GM23338 (cell line): Measurements from ENCODE around the gene RASL10B. TPM values are rescaled to one million over a fixed set of nuclear protein-coding genes. Genes with fewer than 3 reads are reported as not detected.

Experiments used
- ATAC-seq: fragments of 200-7000 bp; cut with Tn5 transposase; 3 replicates; pipeline ENCODE4 v1.9.1; 2020
- DNase-seq: peaks from one replicate; pipeline ENCODE4 v3.0.0-alpha.2; 2015; ENCODE audit warnings: low spot score
- H2AFZ ChIP-seq: fragments of 200-600 bp; sonication (generic); 2 replicates; pipeline ENCODE4 v1.8.0; 2016; ENCODE audit warnings: antibody characterized with exemption, mild to moderate bottlenecking, moderate library complexity
- H3F3A ChIP-seq: fragments of 200-600 bp; sonication (generic); replicated peaks from 2 replicates; pipeline ENCODE4 v1.8.0; 2017; ENCODE audit warnings: antibody characterized with exemption, mixed run types, low read depth
- H3K27ac ChIP-seq: fragments of 200-600 bp; sonication (generic); 2 replicates; pipeline ENCODE4 v1.6.1; 2016; ENCODE audit warnings: low read depth
- H3K27me3 ChIP-seq: fragments of 200-600 bp; sonication (generic); 2 replicates; pipeline ENCODE4 v1.8.0; 2016; ENCODE audit warnings: mild to moderate bottlenecking, mixed run types, moderate library complexity; ENCODE audit not compliant: insufficient read depth
- H3K36me3 ChIP-seq: fragments of 200-600 bp; sonication (generic); 2 replicates; pipeline ENCODE4 v1.8.0; 2016; ENCODE audit warnings: mild to moderate bottlenecking; ENCODE audit not compliant: insufficient read depth
- H3K4me1 ChIP-seq: fragments of 200-600 bp; sonication (generic); 2 replicates; pipeline ENCODE4 v1.8.0; 2016; ENCODE audit warnings: mild to moderate bottlenecking, moderate library complexity; ENCODE audit not compliant: insufficient read depth
- H3K4me2 ChIP-seq: fragments of 200-600 bp; sonication (generic); 2 replicates; pipeline ENCODE4 v1.7.1; 2017; ENCODE audit warnings: mixed run types
- H3K4me3 ChIP-seq: fragments of 200-600 bp; sonication (generic); 2 replicates; pipeline ENCODE4 v1.6.1; 2016; ENCODE audit warnings: mixed run types
- H3K79me2 ChIP-seq: fragments of 200-600 bp; sonication (generic); replicated peaks from 2 replicates; pipeline ENCODE4 v1.8.0; 2017; ENCODE audit warnings: mild to moderate bottlenecking; ENCODE audit not compliant: insufficient read depth
- H3K9me2 ChIP-seq: fragments of 200-600 bp; sonication (generic); 2 replicates; pipeline ENCODE4 v1.8.0; 2017; ENCODE audit not compliant: insufficient read depth
- H4K20me1 ChIP-seq: fragments of 200-600 bp; sonication (generic); replicated peaks from 2 replicates; pipeline ENCODE4 v1.8.0; 2017; ENCODE audit warnings: mild to moderate bottlenecking; ENCODE audit not compliant: insufficient read depth
- H3K27ac Mint-ChIP-seq: 2 replicates; pipeline ENCODE4 v1.8.0; 2020; ENCODE audit warnings: inconsistent platforms, mild to moderate bottlenecking, moderate library complexity, mixed read lengths
- H3K27me3 Mint-ChIP-seq: 3 replicates; pipeline ENCODE4 v1.8.0; 2022; ENCODE audit warnings: low read depth, mild to moderate bottlenecking, moderate library complexity, mixed read lengths, inconsistent platforms; ENCODE audit not compliant: insufficient read depth, poor library complexity
- H3K36me3 Mint-ChIP-seq: 3 replicates; pipeline ENCODE4 v1.8.0; 2021; ENCODE audit warnings: low read depth, mild to moderate bottlenecking, inconsistent platforms, moderate library complexity, mixed read lengths
- H3K4me1 Mint-ChIP-seq: 3 replicates; pipeline ENCODE4 v1.8.0; 2020; ENCODE audit warnings: mild to moderate bottlenecking, inconsistent platforms, mixed read lengths
- H3K4me3 Mint-ChIP-seq: 3 replicates; pipeline ENCODE4 v1.8.0; 2021; ENCODE audit warnings: moderate library complexity, mild to moderate bottlenecking, inconsistent platforms, mixed read lengths
- H3K9me3 Mint-ChIP-seq: 3 replicates; pipeline ENCODE4 v1.8.0; 2020; ENCODE audit warnings: moderate library complexity, mild to moderate bottlenecking, inconsistent platforms, mixed read lengths
- ETS1 ChIP-seq: IDR thresholded peaks from 2 replicates; pipeline ENCODE4 v1.6.1; 2016; ENCODE audit warnings: antibody characterized with exemption
- EZH2 ChIP-seq: fragments of 200-600 bp; sonication (generic); IDR thresholded peaks from one replicate; pipeline ENCODE4 v1.8.0; 2017; ENCODE audit warnings: antibody characterized with exemption, mild to moderate bottlenecking, low read depth; ENCODE audit not compliant: unreplicated experiment
- EZH2phosphoT487 ChIP-seq: fragments of 200-600 bp; sonication (generic); IDR thresholded peaks from one replicate; pipeline ENCODE4 v1.8.1; 2018; ENCODE audit warnings: antibody characterized with exemption; ENCODE audit not compliant: unreplicated experiment
- NANOG ChIP-seq: IDR thresholded peaks from 2 replicates; pipeline ENCODE4 v1.6.1; 2016; ENCODE audit warnings: antibody characterized with exemption, borderline replicate concordance
- REST ChIP-seq: IDR thresholded peaks from one replicate; pipeline ENCODE4 v1.6.1; 2018; ENCODE audit warnings: antibody characterized with exemption; ENCODE audit not compliant: unreplicated experiment
- ZNF114 ChIP-seq: fragments of 250-450 bp; sonication (Bioruptor Pico); IDR thresholded peaks from 2 replicates; pipeline ENCODE4 v1.5.0; 2020; ENCODE audit warnings: mild to moderate bottlenecking, moderate library complexity
- ZNF331 ChIP-seq: fragments of 250-450 bp; sonication (Bioruptor Pico); IDR thresholded peaks from 2 replicates; pipeline ENCODE4 v1.5.0; 2020; ENCODE audit warnings: low read depth, mild to moderate bottlenecking, moderate library complexity
- ZNF462 ChIP-seq: fragments of 250-450 bp; sonication (Bioruptor Pico); IDR thresholded peaks from 2 replicates; pipeline ENCODE4 v1.5.0; 2020; ENCODE audit warnings: mild to moderate bottlenecking, moderate library complexity
- polyA plus RNA-seq: library from polyadenylated mRNA; unstranded; fragments of >200 nt; fragmentation: Nextera tagmentation; extraction: Ambion mirVana; gene quantifications from 2 replicates; pipeline ENCODE4 v1.2.1, GENCODE V29; 2016
- total RNA-seq: library from RNA; depleted of rRNA; stranded (reverse); fragments of >200 nt; shearing (Covaris generic); gene quantifications from 2 replicates; pipeline ENCODE4 v1.2.3, GENCODE V29; 2014

RASL10B gene
- total and polyA plus RNA-seq, 2 experiments from 2014 or later: 7.1 to 26.2 TPM

GRCh38 chr17:35760587-35760986, 29.1 kb downstream of the RASL10B start, which contains the start of gene C17orf50:
Gene C17orf50, plus strand, starts transcription at chr17:35760887. Its CDS starts 55 bp downstream, at chr17:35760942.
- Histone ChIP-seq H3K9me2 (no peaks in the 10 kb centered on the region), H4K20me1 (no peaks in the 10 kb centered on the region), H3K4me2 (no peak within 1 kb of the TSS), H3K4me1 (peaks cover 6% of the 10 kb centered on the region; the same call in 1 of the 2 replicates), H2AFZ (no peak within 1 kb of the TSS), H3K79me2 (no peaks in the 10 kb centered on the region), H3K4me3 (no peak within 1 kb of the TSS), H3K36me3 (no peaks in the 10 kb centered on the region), H3K27ac (no peak within 1 kb of the TSS), H3F3A (peaks cover 4% of the 10 kb centered on the region; the same call in 1 of the 2 replicates), H3K27me3 (no peaks in the 10 kb centered on the region)
- Mint-ChIP-seq H3K4me3 (no peak within 1 kb of the TSS), H3K36me3 (no peaks in the 10 kb centered on the region), H3K9me3 (no peaks in the 10 kb centered on the region; the same call in 1 of the 3 replicates), H3K4me1 (peaks cover 11% of the 10 kb centered on the region), H3K27ac (no peak within 1 kb of the TSS), H3K27me3 (peaks cover 5% of the 10 kb centered on the region)
- DNase-seq (no peak), ATAC-seq (no peak)
- TF ChIP-seq ZNF114 (CRISPR knock-in tag): no peak
- TF ChIP-seq EZH2: no peak
- TF ChIP-seq REST: no peak
- TF ChIP-seq ETS1: no peak
- TF ChIP-seq NANOG: no peak
- no peak for TF ChIP-seq ZNF331 (CRISPR knock-in tag)
- no peak for TF ChIP-seq EZH2phosphoT487

GRCh38 chr17:35761601-35762000, 30.2 kb downstream of the RASL10B start:
- no peaks in the 10 kb centered on the region for H4K20me1 ChIP-seq
- no peak for ATAC-seq
- H3K36me3 ChIP-seq: no peaks in the 10 kb centered on the region
- peaks cover 4% of the 10 kb centered on the region; the same call in 1 of the 2 replicates for H3F3A ChIP-seq
- Mint-ChIP-seq H3K36me3 (no peaks in the 10 kb centered on the region), H3K27ac (no peak overlapping the region), H3K4me1 (peaks cover 17% of the 10 kb centered on the region), H3K27me3 (peaks cover 5% of the 10 kb centered on the region), H3K4me3 (no peak overlapping the region), H3K9me3 (no peaks in the 10 kb centered on the region; the same call in 1 of the 3 replicates)
- H3K79me2 ChIP-seq: no peaks in the 10 kb centered on the region
- DNase-seq: no peak
- no peak overlapping the region for H2AFZ ChIP-seq
- H3K4me2 ChIP-seq: no peak overlapping the region
- no peak overlapping the region for H3K27ac ChIP-seq
- H3K27me3 ChIP-seq: no peaks in the 10 kb centered on the region
- no peaks in the 10 kb centered on the region for H3K9me2 ChIP-seq
- H3K4me1 ChIP-seq: peaks cover 6% of the 10 kb centered on the region; the same call in 1 of the 2 replicates
- no peak overlapping the region for H3K4me3 ChIP-seq
- TF ChIP-seq ZNF114 (CRISPR knock-in tag): no peak
- no peak for TF ChIP-seq EZH2phosphoT487
- no peak for TF ChIP-seq ETS1
- no peak for TF ChIP-seq EZH2
- no peak for TF ChIP-seq ZNF331 (CRISPR knock-in tag)
- no peak for TF ChIP-seq ZNF462 (CRISPR knock-in tag)
